GM12892 (cell line): ENCODE results near the gene SLC8A1.

ENCODE experiments used
- POLR2A ChIP-seq: IDR thresholded peaks from 2 replicates; pipeline ENCODE4 v1.6.1; 2011; ENCODE audit warnings: low read depth, low read length, control low read depth
- POLR2AphosphoS5 ChIP-seq: IDR thresholded peaks from 2 replicates; pipeline ENCODE4 v1.6.1; 2011; ENCODE audit warnings: low read depth, low read length, control low read depth

- no peak for TF ChIP-seq POLR2A
- no peak for TF ChIP-seq POLR2AphosphoS5
These were observed 330.9 kb downstream of the SLC8A1 start for GRCh38 chr2:40120957-40121356.
